ENCODE measurements around the gene DOCK2. TPM values are rescaled to one million over a fixed set of nuclear protein-coding genes. Genes with fewer than 3 reads are reported as not detected.

DOCK2 gene
- total RNA-seq, 1 experiment from 2014 or later = 2.2 TPM

DNA sequence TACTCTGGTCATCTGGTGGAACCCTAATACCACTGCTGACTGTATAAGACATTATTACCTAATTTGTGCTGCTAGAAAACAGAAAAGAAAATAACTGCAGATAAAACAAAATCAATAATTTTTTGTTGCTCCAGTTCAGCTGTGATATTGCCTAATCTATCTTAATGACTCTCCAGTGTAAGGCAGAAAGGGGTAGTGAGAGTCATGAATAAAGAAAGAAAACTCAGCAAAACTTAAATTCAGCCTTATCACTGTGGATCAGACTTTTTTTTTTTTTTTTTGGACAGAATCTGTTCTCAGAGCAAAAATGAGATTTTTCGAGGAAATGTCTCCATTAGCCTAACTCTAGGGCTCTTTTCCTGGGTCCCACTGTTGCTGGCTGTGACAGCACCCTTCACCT lies 1.1 kb upstream of the DOCK2 start:
- ChIA-PET POLR2A (ENCODE audit: low non-redundant PET) (interaction anchor here (0.6 kb wide), 1 partner anchor 8 kb away, joined by 4 read pairs; no protein-coding TSS in a partner anchor), CTCF (no interaction called here)
- no peaks in the 10 kb centered on the region for H3K27me3 ChIP-seq (replicated peaks; ENCODE audit: insufficient read depth, low read depth, low read length, poor library complexity)

GRCh38 chr5:169636477-169637084 lies 494 bp upstream of the DOCK2 start:
- no peak for DNase-seq (ENCODE audit: low spot score)
- Histone ChIP-seq H3K27ac (ENCODE audit: low read depth, low read length, poor library complexity, severe bottlenecking) (no peak overlapping the region), H3K9me3 (ENCODE audit: low read depth, low read length, poor library complexity, severe bottlenecking) (peaks cover 5% of the 10 kb centered on the region), H3K4me1 (ENCODE audit: insufficient read depth, low read length, poor library complexity, severe bottlenecking) (no peaks in the 10 kb centered on the region), H3K4me3 (ENCODE audit: low read depth, low read length, poor library complexity, severe bottlenecking) (no peak overlapping the region), H3K27me3 (replicated peaks; ENCODE audit: insufficient read depth, low read depth, low read length, poor library complexity) (no peaks in the 10 kb centered on the region), H3K36me3 (ENCODE audit: insufficient read depth, low read length, poor library complexity, severe bottlenecking) (no peaks in the 10 kb centered on the region)
- CTCF ChIA-PET = no interaction called here
- intact Hi-C loops (cut with micrococcal nuclease; ENCODE audit: unreplicated experiment) = no loop called here
- BruUV-seq (replicated peaks) = no TSS peak
- POLR2A ChIA-PET (ENCODE audit: low non-redundant PET) = interaction anchor here (0.6 kb wide), 1 partner anchor 9 kb away, joined by 4 read pairs; no protein-coding TSS in a partner anchor
- no peak for TF ChIP-seq EZH2 (IDR thresholded peaks at IDR 0.05; ENCODE audit: borderline replicate concordance, low read depth, low read length, poor library complexity, severe bottlenecking)
- TF ChIP-seq, protein P1, sequence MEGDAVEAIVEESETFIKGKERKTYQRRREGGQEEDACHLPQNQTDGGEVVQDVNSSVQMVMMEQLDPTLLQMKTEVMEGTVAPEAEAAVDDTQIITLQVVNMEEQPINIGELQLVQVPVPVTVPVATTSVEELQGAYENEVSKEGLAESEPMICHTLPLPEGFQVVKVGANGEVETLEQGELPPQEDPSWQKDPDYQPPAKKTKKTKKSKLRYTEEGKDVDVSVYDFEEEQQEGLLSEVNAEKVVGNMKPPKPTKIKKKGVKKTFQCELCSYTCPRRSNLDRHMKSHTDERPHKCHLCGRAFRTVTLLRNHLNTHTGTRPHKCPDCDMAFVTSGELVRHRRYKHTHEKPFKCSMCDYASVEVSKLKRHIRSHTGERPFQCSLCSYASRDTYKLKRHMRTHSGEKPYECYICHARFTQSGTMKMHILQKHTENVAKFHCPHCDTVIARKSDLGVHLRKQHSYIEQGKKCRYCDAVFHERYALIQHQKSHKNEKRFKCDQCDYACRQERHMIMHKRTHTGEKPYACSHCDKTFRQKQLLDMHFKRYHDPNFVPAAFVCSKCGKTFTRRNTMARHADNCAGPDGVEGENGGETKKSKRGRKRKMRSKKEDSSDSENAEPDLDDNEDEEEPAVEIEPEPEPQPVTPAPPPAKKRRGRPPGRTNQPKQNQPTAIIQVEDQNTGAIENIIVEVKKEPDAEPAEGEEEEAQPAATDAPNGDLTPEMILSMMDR (conservative IDR thresholded peaks at IDR 0.05; ENCODE audit: low read depth, low read length) = no peak

More for the DNA sequence above, 1.1 kb upstream of the DOCK2 start:
- Histone ChIP-seq H3K9me3 (ENCODE audit: low read depth, low read length, poor library complexity, severe bottlenecking) (peaks cover 5% of the 10 kb centered on the region), H3K4me1 (ENCODE audit: insufficient read depth, low read length, poor library complexity, severe bottlenecking) (no peaks in the 10 kb centered on the region), H3K27ac (ENCODE audit: low read depth, low read length, poor library complexity, severe bottlenecking) (no peak overlapping the region), H3K4me3 (ENCODE audit: low read depth, low read length, poor library complexity, severe bottlenecking) (no peak overlapping the region), H3K36me3 (ENCODE audit: insufficient read depth, low read length, poor library complexity, severe bottlenecking) (no peaks in the 10 kb centered on the region)
- no peak for DNase-seq (ENCODE audit: low spot score)
- TF ChIP-seq, protein P1 (conservative IDR thresholded peaks at IDR 0.05; ENCODE audit: low read depth, low read length) = no peak
- TF ChIP-seq EZH2 (IDR thresholded peaks at IDR 0.05; ENCODE audit: borderline replicate concordance, low read depth, low read length, poor library complexity, severe bottlenecking) = no peak
- BruUV-seq (replicated peaks) = no TSS peak
- intact Hi-C loops (cut with micrococcal nuclease; ENCODE audit: unreplicated experiment) = no loop called here

- no TSS peak for BruUV-seq (replicated peaks)
- Histone ChIP-seq H3K4me1 (ENCODE audit: insufficient read depth, low read length, poor library complexity, severe bottlenecking) (no peaks in the 10 kb centered on the region), H3K36me3 (ENCODE audit: insufficient read depth, low read length, poor library complexity, severe bottlenecking) (no peaks in the 10 kb centered on the region), H3K9me3 (ENCODE audit: low read depth, low read length, poor library complexity, severe bottlenecking) (peaks cover 5% of the 10 kb centered on the region), H3K27ac (ENCODE audit: low read depth, low read length, poor library complexity, severe bottlenecking) (no peak overlapping the region), H3K4me3 (ENCODE audit: low read depth, low read length, poor library complexity, severe bottlenecking) (no peak overlapping the region), H3K27me3 (replicated peaks; ENCODE audit: insufficient read depth, low read depth, low read length, poor library complexity) (no peaks in the 10 kb centered on the region)
- intact Hi-C loops (cut with micrococcal nuclease; ENCODE audit: unreplicated experiment) = no loop called here
- ChIA-PET POLR2A (ENCODE audit: low non-redundant PET) (no interaction called here), CTCF (no interaction called here)
- no peak for TF ChIP-seq EZH2 (IDR thresholded peaks at IDR 0.05; ENCODE audit: borderline replicate concordance, low read depth, low read length, poor library complexity, severe bottlenecking)
- TF ChIP-seq, protein P1 (conservative IDR thresholded peaks at IDR 0.05; ENCODE audit: low read depth, low read length) = no peak
- no peak for DNase-seq (ENCODE audit: low spot score)
Measured at GRCh38 chr5:169637549-169638121, 560 bp downstream of the DOCK2 start.

Data from A673 (cell line).